GM12878 (cell line): ENCODE data around the gene ACTMAP. TPM values are rescaled to one million over a fixed set of nuclear protein-coding genes. Genes with fewer than 3 reads are reported as not detected.

Experiments used
- ATAC-seq: fragments of 200-7000 bp; cut with Tn5 transposase; 3 replicates; pipeline ENCODE4 v1.9.1; 2020; ENCODE audit warnings: mild to moderate bottlenecking, moderate library complexity
- BruUV-seq: library from RNA; stranded (reverse); fragments of 400-500 nt; replicated peaks from 2 replicates; lab custom pipeline; 2021; lab: Mats Ljungman, UMichigan
- CTCF ChIA-PET: fragments of 300-600 bp; sonication (Branson Sonifier 250); formaldehyde crosslinking; extraction: SDS; loops from one replicate; lab custom pipeline; 2021; ENCODE audit warnings: inconsistent platforms; lab: Yijun Ruan, JAX
- POLR2A ChIA-PET: fragments of 350-600 bp; formaldehyde crosslinking; extraction: SDS; loops from one replicate; lab custom pipeline; 2021; ENCODE audit warnings: inconsistent platforms; lab: Charles Lee
- RAD21 ChIA-PET: fragments of 300-600 bp; sonication (Branson Sonifier 250); formaldehyde crosslinking; loops from one replicate; lab custom pipeline; 2023; ENCODE audit warnings: antibody characterized with exemption; ENCODE audit not compliant: unreplicated experiment; lab: Charles Lee
- SMC1A ChIA-PET: fragments of 300-600 bp; sonication (Branson Sonifier 250); formaldehyde crosslinking; loops from one replicate; lab custom pipeline; 2023; ENCODE audit not compliant: unreplicated experiment, uncharacterized antibody; lab: Charles Lee
- DNase-seq: peaks from one replicate; pipeline ENCODE4 v3.0.0-alpha.2; 2011; ENCODE audit warnings: low read depth, low spot score
- FAIRE-seq: peaks from 3 replicates; lab custom pipeline; 2011; peaks lifted over from hg19 to GRCh38; lab: Jason Lieb, UNC
- H2AFZ ChIP-seq: 2 replicates; pipeline ENCODE4 v1.6.0; 2011; ENCODE audit warnings: low read depth, low read length, control low read depth; ENCODE audit not compliant: control insufficient read depth
- H3K27ac ChIP-seq: 2 replicates; pipeline ENCODE4 v1.5.1; 2011; ENCODE audit warnings: control low read depth; ENCODE audit not compliant: control insufficient read depth, insufficient read depth
- H3K27me3 ChIP-seq, 2 experiments: replicated peaks in 1 of 2; 2 replicates each; pipeline versions ENCODE4 v1.6.0 to v1.6.1; 2011; ENCODE audit warnings: low read length in 1 of 2; ENCODE audit not compliant: control insufficient read depth in 2 of 2, insufficient read depth in 2 of 2
- H3K36me3 ChIP-seq, 2 experiments: 2 replicates each; pipeline ENCODE4 v1.5.1; 2011; ENCODE audit warnings: low read length in 1 of 2; ENCODE audit not compliant: control insufficient read depth in 2 of 2, insufficient read depth in 2 of 2
- H3K4me1 ChIP-seq: 2 replicates; pipeline ENCODE4 v1.6.1; 2011; ENCODE audit warnings: mild to moderate bottlenecking, low read length, moderate library complexity, mixed read lengths; ENCODE audit not compliant: control insufficient read depth, insufficient read depth
- H3K4me2 ChIP-seq: 2 replicates; pipeline ENCODE4 v1.6.0; 2011; ENCODE audit warnings: control low read depth; ENCODE audit not compliant: control insufficient read depth, insufficient read depth
- H3K4me3 ChIP-seq: fragments of 200-600 bp; sonication (generic); 2 replicates; pipeline ENCODE4 v1.5.1; 2016
- H3K79me2 ChIP-seq: 2 replicates; pipeline ENCODE4 v1.6.0; 2011; ENCODE audit warnings: low read length; ENCODE audit not compliant: control insufficient read depth, insufficient read depth
- H3K9ac ChIP-seq: 2 replicates; pipeline ENCODE4 v1.8.0; 2011; ENCODE audit warnings: low read length, control low read depth, mixed read lengths; ENCODE audit not compliant: control insufficient read depth, insufficient read depth
- H3K9me3 ChIP-seq: replicated peaks from 3 replicates; pipeline ENCODE4 v1.5.1; 2011; ENCODE audit warnings: mild to moderate bottlenecking, low read length; ENCODE audit not compliant: control insufficient read depth, insufficient read depth
- H4K20me1 ChIP-seq: 2 replicates; pipeline ENCODE4 v1.6.0; 2011; ENCODE audit not compliant: control insufficient read depth, insufficient read depth
- BCLAF1 ChIP-seq: fragments of 450-650 bp; IDR thresholded peaks from 2 replicates; pipeline ENCODE4 v1.6.1; 2017; ENCODE audit warnings: antibody characterized with exemption, mild to moderate bottlenecking, moderate library complexity
- GATAD2B ChIP-seq: fragments of 450-650 bp; conservative IDR thresholded peaks from 2 replicates; pipeline ENCODE4 v1.6.1; 2017; ENCODE audit warnings: low read depth, mild to moderate bottlenecking, moderate library complexity
- IKZF1 ChIP-seq: fragments of 450-650 bp; conservative IDR thresholded peaks from 2 replicates; pipeline ENCODE4 v1.6.1; 2017; ENCODE audit warnings: antibody characterized with exemption, mild to moderate bottlenecking
- MAX ChIP-seq: IDR thresholded peaks from 2 replicates; pipeline ENCODE4 v1.6.1; 2012; ENCODE audit warnings: low read depth, low read length, improper control_type of control experiment
- RAD51 ChIP-seq: fragments of 450-650 bp; IDR thresholded peaks from 2 replicates; pipeline ENCODE4 v1.6.1; 2016; ENCODE audit warnings: moderate library complexity, mild to moderate bottlenecking, inconsistent platforms
- RFX5 ChIP-seq: IDR thresholded peaks from 2 replicates; pipeline ENCODE4 v1.6.1; 2011; ENCODE audit warnings: low read depth, low read length, improper control_type of control experiment
- SMARCA5 ChIP-seq: fragments of 450-650 bp; IDR thresholded peaks from 2 replicates; pipeline ENCODE4 v1.6.1; 2017; ENCODE audit warnings: mild to moderate bottlenecking
- ZNF24 ChIP-seq: fragments of 450-650 bp; IDR thresholded peaks from 2 replicates; pipeline ENCODE4 v1.6.1; 2017; ENCODE audit warnings: antibody characterized with exemption, mild to moderate bottlenecking
- WGBS: methylation state at CpG from one replicate; pipeline ENCODE4 v1.1.6; 2016; ENCODE audit warnings: low lambda C conversion rate; ENCODE audit not compliant: insufficient replicate concordance, insufficient coverage; ENCODE audit errors: missing lambda C conversion rate; 5-methylcytosine and 5-hydroxymethylcytosine counted together
- in situ Hi-C: fragments of 300-500 bp; cut with MboI; formaldehyde crosslinking; loops from 9 replicates; pipeline ENCODE4 v1.14.3; 2018; ENCODE audit warnings: mixed read lengths
- intact Hi-C: fragments of 100-400 bp; cut with micrococcal nuclease; formaldehyde crosslinking; loops from one replicate; pipeline ENCODE4 v1.14.2; 2022; ENCODE audit not compliant: unreplicated experiment
- polyA plus RNA-seq, 11 experiments: library from polyadenylated mRNA; depleted of rRNA in 4 of 11; unstranded in 6 of 11; stranded (reverse) in 5 of 11; fragments of >200 nt; fragmentation: Nextera tagmentation in 4 of 11; fragmentation: Illumina TruSeq in 1 of 11; extraction: Ambion mirVana in 4 of 11; extraction: Trizol in 1 of 11; gene quantifications; 1 replicate in 1 of 11; 2 replicates in 10 of 11; pipeline versions ENCODE4 v1.2.1 to v1.2.3, GENCODE V29; 2011 to 2016; ENCODE audit warnings: inconsistent platforms in 2 of 11, missing spikeins in 2 of 11, low read depth in 1 of 11
- total RNA-seq, 4 experiments: library from RNA; depleted of rRNA in 3 of 4; stranded (reverse); fragments of >200 nt in 3 of 4; fragmentation: Illumina TruSeq in 1 of 4; extraction: Trizol in 1 of 4; gene quantifications; 2 replicates each; pipeline versions ENCODE4 v1.2.1 to v1.2.3, GENCODE V29; 2013 to 2021

The ACTMAP gene
- total and polyA plus RNA-seq, 10 of the 15 experiments (the other 5 are each of a cell fraction or from before 2014, with no cell fraction given) = 3.0 to 26.2 (median 11.1) TPM

- Histone ChIP-seq H3K4me2 (peak overlapping the region; percentile 97), H3K4me3 (peak overlapping the region; percentile 79), H3K79me2 (peaks cover 43% of the 10 kb centered on the region), H3K9me3 (no peaks in the 10 kb centered on the region), H3K27me3 (no peaks in the 10 kb centered on the region), H3K4me1 (peaks cover 18% of the 10 kb centered on the region), H3K36me3 (no peaks in the 10 kb centered on the region), H3K9ac (peak overlapping the region; percentile 91), H3K27ac (peak overlapping the region; percentile 94), H4K20me1 (no peaks in the 10 kb centered on the region), H2AFZ (peak overlapping the region; percentile 55)
- in situ Hi-C loops = no loop called here
- ATAC-seq (no peak), FAIRE-seq (no peak), DNase-seq (no peak)
- SMC1A ChIA-PET = interaction anchor here (0.8 to 2.4 kb wide), 8 partner anchors 32 to 102 kb away, joined by 3 to 13 read pairs (median 8); partner anchors contain the start of genes ACTMAP, RAB4B and SNRPA
- TSS peak; percentile 79 for BruUV-seq
- POLR2A ChIA-PET = interaction anchor here (0.6 to 2.4 kb wide), 13 partner anchors 11 to 652 kb away, joined by 3 to 39 read pairs (median 5); partner anchors contain the start of genes ACTMAP, BLVRB, EGLN2 and RAB4B
- CTCF ChIA-PET = interaction anchor here (0.5 to 1.8 kb wide), 4 partner anchors 33 to 63 kb away, joined by 3 to 10 read pairs (median 4); partner anchors contain the start of genes ACTMAP, RAB4B and SNRPA
- RAD21 ChIA-PET = interaction anchor here (0.6 to 2.4 kb wide), 7 partner anchors 30 to 1164 kb away, joined by 3 to 28 read pairs (median 5); partner anchors contain the start of genes ACTMAP, EGLN2, RAB4B and SNRPA
- 3% methylated on average over 19 of the region's 20 CpGs for WGBS
- TF ChIP-seq ZNF24 (no peak), GATAD2B (0 out of 2 replicates have a peak, but pooled peaks have one; percentile 9), SMARCA5 (peak; percentile 15), RAD51 (no peak), MAX (no peak), IKZF1 (peak; percentile 1; the same call in 1 of the 2 replicates), BCLAF1 (no peak), RFX5 (no peak)
- intact Hi-C loops = loop anchor here (2.0 kb wide), 2 partner anchors 33 to 81 kb away; partner anchors contain the start of genes ACTMAP, EGLN2 and SNRPA
These were observed 32.9 kb downstream of the ACTMAP start for GRCh38 chr19:40717325-40717879.
